ENCODE measurements around the gene SPATA2L.

The SPATA2L gene

GRCh38 chr16:89653656-89654295 lies 47.7 kb downstream of the SPATA2L start:
- no peak for DNase-seq

DNA sequence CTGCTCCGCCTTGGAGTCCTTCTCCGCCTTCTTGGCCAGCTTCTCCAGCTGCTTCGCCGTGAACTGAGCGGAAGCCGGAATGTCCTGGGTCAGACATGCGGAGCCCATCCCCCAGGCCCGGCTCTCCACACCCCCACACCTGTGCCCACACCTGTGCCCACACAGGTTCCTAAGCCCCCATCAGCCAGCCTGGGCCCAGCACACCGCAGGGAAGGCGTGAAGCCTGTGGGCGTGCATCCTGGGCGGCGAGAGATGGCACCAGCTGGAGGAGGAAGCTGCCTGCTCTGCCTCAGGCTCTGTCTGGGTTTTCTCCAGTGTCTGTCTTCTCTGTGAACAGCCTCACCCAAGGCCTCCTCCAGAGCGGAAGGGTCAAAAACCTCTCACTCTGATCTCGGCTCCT lies 49.9 kb downstream of the SPATA2L start:
- no peak for DNase-seq

DNA sequence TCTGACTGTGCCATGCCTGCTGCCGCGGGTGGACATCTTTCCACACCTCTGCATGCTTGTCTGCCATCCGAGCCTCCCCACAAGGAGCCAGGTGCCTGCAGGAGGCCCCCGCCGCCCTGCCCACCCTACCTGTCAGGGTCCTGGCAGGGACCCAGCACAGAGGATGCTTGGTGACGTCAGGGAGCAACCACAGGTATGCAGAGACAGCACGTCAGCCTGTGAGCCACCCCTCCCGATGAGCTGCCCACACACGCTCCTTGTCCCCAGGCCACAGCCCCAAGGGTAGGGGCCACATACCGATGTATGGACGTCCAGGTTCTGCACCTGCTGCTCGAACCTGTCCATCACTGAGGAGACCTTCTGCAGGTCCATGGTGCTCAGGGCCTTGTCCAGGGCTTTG lies 54.6 kb downstream of the SPATA2L start:
- DNase-seq = no peak
